Thymus (tissue), 11 donors: Measurements from ENCODE around the gene LYZL4. TPM values are rescaled to one million over a fixed set of nuclear protein-coding genes. Genes with fewer than 3 reads are reported as not detected.

Source experiments
- DNase-seq, 9 donors: peaks; one replicate each; pipeline ENCODE4 v3.0.0-alpha.2; 2013; ENCODE audit warnings: low spot score in 9 of 9, low read depth in 6 of 9, missing footprints in 1 of 9
- H3K27ac ChIP-seq, 2 donors: one replicate each; pipeline ENCODE4 v1.5.1; 2013; ENCODE audit warnings: control low read depth in 1 of 2, low read depth in 1 of 2, low read length in 1 of 2, mild to moderate bottlenecking in 1 of 2, moderate library complexity in 1 of 2
- H3K27me3 ChIP-seq, 2 donors: one replicate each; pipeline ENCODE4 v1.5.1; 2013; ENCODE audit warnings: low read length in 1 of 2; ENCODE audit not compliant: control insufficient read depth in 2 of 2, insufficient read depth in 1 of 2
- H3K36me3 ChIP-seq, 2 donors: one replicate each; pipeline ENCODE4 v1.5.1; 2013; ENCODE audit warnings: low read length in 1 of 2, mild to moderate bottlenecking in 1 of 2, moderate library complexity in 1 of 2; ENCODE audit not compliant: control insufficient read depth in 2 of 2, insufficient read depth in 2 of 2
- H3K4me1 ChIP-seq, 2 donors: one replicate each; pipeline ENCODE4 v1.5.1; 2013; ENCODE audit warnings: low read length in 2 of 2; ENCODE audit not compliant: control insufficient read depth in 2 of 2, insufficient read depth in 2 of 2
- H3K4me3 ChIP-seq, 2 donors: one replicate each; pipeline ENCODE4 v1.5.1; 2013; ENCODE audit warnings: low read length in 2 of 2, control low read depth in 1 of 2, mild to moderate bottlenecking in 1 of 2
- H3K9me3 ChIP-seq, 2 donors: one replicate each; pipeline ENCODE4 v1.5.1; 2013; ENCODE audit warnings: low read length in 1 of 2, mild to moderate bottlenecking in 1 of 2; ENCODE audit not compliant: control insufficient read depth in 2 of 2, insufficient read depth in 1 of 2
- WGBS: extraction: QIAGEN DNeasy Blood & Tissue Kit; methylation state at CpG from one replicate; pipeline ENCODE4 v1.1.7; 2013; 5-methylcytosine and 5-hydroxymethylcytosine counted together
- polyA plus RNA-seq: library from polyadenylated mRNA; stranded (reverse); fragments of 200-250 nt; gene quantifications from one replicate; pipeline ENCODE4 v1.2.3, GENCODE V29; 2013
- total RNA-seq: library from RNA; stranded (reverse); fragments of 120-200 nt; gene quantifications from one replicate; pipeline ENCODE4 v1.2.4, GENCODE V29; 2013
- donor health status: healthy.

The LYZL4 gene
- total and polyA plus RNA-seq, 2 donors, result 0.14 to 0.46 TPM

DNA sequence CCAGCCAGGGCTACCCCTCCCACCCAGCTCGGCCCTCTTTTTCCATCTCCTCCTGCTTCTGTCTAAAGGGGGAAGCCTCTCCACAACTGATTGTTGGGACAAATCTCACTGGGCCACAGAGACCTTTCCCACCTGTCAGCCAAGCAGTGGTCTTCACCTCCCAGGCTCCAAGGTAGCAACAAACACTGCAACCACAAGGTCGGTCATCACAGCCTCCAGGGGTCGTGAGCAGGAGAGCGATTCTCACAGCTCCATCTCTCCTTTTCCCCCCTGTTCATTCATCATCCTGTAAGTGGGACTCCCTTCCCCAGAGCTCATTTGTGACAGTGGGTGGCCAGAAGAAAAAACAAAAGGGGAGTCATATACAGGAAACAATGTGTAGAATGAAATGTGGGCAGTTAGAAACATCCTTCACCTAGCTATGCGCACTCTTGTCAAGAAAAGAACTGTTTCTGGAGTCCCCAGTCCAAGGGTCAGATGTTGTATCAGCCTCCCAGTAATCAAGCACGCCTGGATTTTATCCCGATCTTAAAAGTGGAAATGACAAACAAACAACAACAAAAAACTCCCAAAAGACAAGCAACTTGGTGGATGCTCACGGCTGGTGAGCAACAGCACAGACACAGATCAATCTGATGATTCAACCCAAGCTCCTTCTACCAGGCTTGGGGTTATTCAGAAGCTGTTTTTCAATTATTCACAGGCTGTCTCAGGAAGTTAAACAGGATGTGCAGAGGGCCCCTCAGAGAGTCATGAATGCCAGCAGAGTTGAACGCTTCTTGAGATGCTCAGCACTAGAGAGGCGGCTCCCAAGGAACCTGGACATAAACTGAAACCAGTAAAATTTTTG is 22.4 kb downstream of the LYZL4 start:
- DNase-seq, result peak in 7 of 9 donors; percentile 12 to 80 (median 43)
- H3K27ac ChIP-seq, result peak overlapping the region; percentile 61 to 86
- no peaks in the 10 kb centered on the region for H3K27me3 ChIP-seq
- no peak overlapping the region for H3K4me3 ChIP-seq
- peaks cover 2 to 42% of the 10 kb centered on the region in 2 donors for H3K4me1 ChIP-seq
- H3K9me3 ChIP-seq, result no peaks in the 10 kb centered on the region
- no peaks in the 10 kb centered on the region for H3K36me3 ChIP-seq
- WGBS, result 58% methylated on average over 10 of the region's 10 CpGs

GRCh38 chr3:42381551-42382082 is 28.8 kb downstream of the LYZL4 start:
- no peaks in the 10 kb centered on the region for H3K27me3 ChIP-seq
- 97% methylated on average over 6 of the region's 6 CpGs for WGBS

DNA sequence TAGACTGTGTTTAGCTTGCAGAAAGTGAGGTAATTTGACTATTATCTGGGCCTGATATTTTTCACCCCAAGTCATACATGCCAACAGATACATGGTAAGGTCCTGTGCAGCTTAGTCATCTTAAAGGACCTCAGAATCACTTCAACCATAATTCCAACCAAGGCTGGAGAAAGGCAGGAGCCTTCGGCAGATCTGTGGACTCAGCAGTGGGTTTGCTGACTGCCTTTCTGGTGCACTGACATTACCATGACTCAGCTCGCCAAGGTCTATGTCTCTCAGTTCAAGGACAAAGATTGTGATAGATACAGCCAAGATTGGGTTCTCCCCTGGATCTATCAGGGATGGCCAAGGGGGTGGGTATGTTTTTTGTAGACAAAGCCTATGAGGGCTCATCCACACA is 32.7 kb downstream of the LYZL4 start:
- H3K9me3 ChIP-seq, result no peaks in the 10 kb centered on the region
- no peaks in the 10 kb centered on the region for H3K4me1 ChIP-seq
- over 99% methylated on average over 2 of the region's 2 CpGs for WGBS

More at GRCh38 chr3:42381551-42382082, 28.8 kb downstream of the LYZL4 start:
- H3K36me3 ChIP-seq, result no peaks in the 10 kb centered on the region
- H3K4me1 ChIP-seq, result no peaks in the 10 kb centered on the region
- no peak for DNase-seq
- no peak overlapping the region for H3K27ac ChIP-seq
- H3K9me3 ChIP-seq, result no peaks in the 10 kb centered on the region
- H3K4me3 ChIP-seq, result no peak overlapping the region

GRCh38 chr3:42376344-42376798 is 34.0 kb downstream of the LYZL4 start:
- H3K27ac ChIP-seq, result no peak overlapping the region
- no peaks in the 10 kb centered on the region for H3K9me3 ChIP-seq
- H3K27me3 ChIP-seq, result no peaks in the 10 kb centered on the region
- no peak overlapping the region for H3K4me3 ChIP-seq
- no peaks in the 10 kb centered on the region for H3K4me1 ChIP-seq
- 40% methylated on average over 4 of the region's 4 CpGs for WGBS
- DNase-seq, result no peak
- H3K36me3 ChIP-seq, result no peaks in the 10 kb centered on the region

More for the DNA sequence above, 32.7 kb downstream of the LYZL4 start:
- H3K36me3 ChIP-seq, result no peaks in the 10 kb centered on the region
- no peaks in the 10 kb centered on the region for H3K27me3 ChIP-seq
- H3K27ac ChIP-seq, result no peak overlapping the region
- no peak for DNase-seq
- H3K4me3 ChIP-seq, result no peak overlapping the region

DNA sequence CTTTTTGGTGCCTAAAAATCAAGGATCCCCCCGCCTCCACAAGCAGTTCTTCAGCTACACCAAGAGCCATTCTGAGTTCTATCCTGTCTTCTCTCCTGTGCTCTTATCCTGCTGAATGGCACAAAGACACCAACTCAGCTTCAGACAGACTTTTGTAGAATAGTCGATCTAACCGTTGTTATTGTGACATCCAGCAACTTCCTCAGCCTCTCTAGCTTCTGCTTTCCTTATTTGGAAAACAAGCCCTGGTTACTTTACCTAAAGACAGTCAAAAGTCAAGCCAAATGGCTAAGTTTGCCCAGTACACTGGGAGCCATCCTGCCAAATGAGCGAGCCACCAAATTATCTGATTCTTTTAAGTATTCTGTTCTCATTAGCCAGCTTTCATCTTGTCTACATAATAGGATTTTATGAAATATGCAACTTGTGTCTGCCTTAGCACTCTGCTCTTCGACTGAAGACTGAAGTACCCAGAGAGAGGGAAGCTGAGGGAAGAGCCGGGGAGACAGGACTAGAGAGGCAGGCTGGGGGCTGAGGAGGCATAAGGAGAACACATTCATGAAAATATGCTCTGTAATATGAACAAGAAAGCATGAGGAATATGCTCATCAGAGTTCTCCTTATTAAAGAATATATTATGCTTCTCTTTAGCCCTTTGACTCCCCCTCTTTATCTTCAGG is 35.1 kb downstream of the LYZL4 start:
- no peaks in the 10 kb centered on the region for H3K4me1 ChIP-seq
- no peaks in the 10 kb centered on the region for H3K36me3 ChIP-seq
- no peak overlapping the region for H3K4me3 ChIP-seq
- H3K9me3 ChIP-seq, result no peaks in the 10 kb centered on the region
- no peaks in the 10 kb centered on the region for H3K27me3 ChIP-seq
- WGBS, result 71% methylated on average over 6 of the region's 6 CpGs
- DNase-seq, result no peak
- H3K27ac ChIP-seq, result no peak overlapping the region

DNA sequence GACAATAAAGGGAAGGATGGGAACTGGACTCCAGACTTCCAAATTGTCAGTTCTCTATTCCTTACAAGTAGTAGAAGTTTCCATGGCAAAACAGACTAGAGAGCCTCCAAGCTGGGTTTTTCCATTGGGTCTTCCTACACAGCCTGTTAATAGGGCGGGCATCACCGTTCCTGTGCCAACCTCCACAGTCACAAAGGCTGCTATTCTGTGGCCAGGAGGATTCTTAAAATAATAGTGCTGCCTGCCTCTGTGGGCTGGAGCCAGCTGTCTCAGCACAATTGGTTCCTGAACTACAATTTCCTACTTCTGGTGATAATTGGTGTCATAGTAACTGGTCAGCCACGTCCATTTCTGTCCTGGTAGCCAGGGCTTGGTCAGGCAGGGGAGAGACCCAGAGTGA is 38.6 kb downstream of the LYZL4 start:
- Histone ChIP-seq H3K27ac (no peak overlapping the region), H3K36me3 (no peaks in the 10 kb centered on the region), H3K4me3 (no peak overlapping the region), H3K4me1 (peaks cover 0 to 6% of the 10 kb centered on the region in 2 donors), H3K9me3 (no peaks in the 10 kb centered on the region), H3K27me3 (no peaks in the 10 kb centered on the region)
- 92% methylated on average over 3 of the region's 3 CpGs for WGBS
- DNase-seq, result no peak

DNA sequence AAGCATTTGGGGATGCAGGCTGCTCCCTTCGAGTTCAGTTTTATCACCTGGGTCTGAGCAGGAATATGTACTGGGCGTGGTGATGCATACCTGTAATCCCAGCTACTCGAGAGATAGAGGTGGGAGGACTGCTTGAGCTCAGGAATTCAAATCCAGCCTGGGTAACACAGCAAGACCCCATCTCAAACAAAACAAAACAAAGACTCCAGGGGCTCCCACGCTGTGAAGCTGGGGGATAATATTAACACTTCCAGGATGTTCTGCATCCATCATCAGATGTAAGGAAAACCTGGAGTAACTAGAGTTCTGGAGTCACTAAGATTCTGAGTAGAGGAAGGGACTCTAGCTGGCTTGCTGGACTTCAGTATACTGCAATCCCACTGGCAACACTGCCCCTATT is 40.6 kb downstream of the LYZL4 start:
- no peaks in the 10 kb centered on the region for H3K9me3 ChIP-seq
- H3K36me3 ChIP-seq, result no peaks in the 10 kb centered on the region
- H3K27me3 ChIP-seq, result no peaks in the 10 kb centered on the region
- no peak for DNase-seq
- H3K27ac ChIP-seq, result no peak overlapping the region
- peaks cover 0 to 6% of the 10 kb centered on the region in 2 donors for H3K4me1 ChIP-seq
- no peak overlapping the region for H3K4me3 ChIP-seq
- WGBS, result 93% methylated on average over 4 of the region's 4 CpGs

DNA sequence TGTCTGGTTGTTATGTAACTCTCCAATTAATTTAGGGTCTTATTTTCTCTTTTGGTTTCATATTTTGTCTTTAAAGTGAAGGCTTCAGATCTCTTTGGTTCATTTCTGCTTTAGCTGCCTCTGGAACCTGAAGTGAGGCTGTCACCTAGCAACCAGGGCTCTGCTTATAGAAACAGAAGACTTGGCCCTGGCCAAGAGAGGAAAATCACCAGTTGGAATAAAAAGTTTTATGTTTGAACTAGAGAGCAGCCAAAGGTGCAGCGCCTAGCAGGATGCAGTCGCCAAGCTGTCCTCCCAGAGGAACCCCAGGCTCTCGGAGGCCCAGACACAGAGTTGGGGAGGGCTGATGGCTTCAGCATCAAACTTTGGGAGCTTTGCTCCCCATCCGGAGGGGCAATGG is 41.1 kb downstream of the LYZL4 start:
- H3K4me3 ChIP-seq, result no peak overlapping the region
- H3K36me3 ChIP-seq, result no peaks in the 10 kb centered on the region
- 85% methylated on average over 4 of the region's 4 CpGs for WGBS
- no peaks in the 10 kb centered on the region for H3K9me3 ChIP-seq
- no peaks in the 10 kb centered on the region for H3K27me3 ChIP-seq
- no peak overlapping the region for H3K27ac ChIP-seq
- peak in 1 of 9 donors; percentile 63 for DNase-seq
- H3K4me1 ChIP-seq, result peaks cover 0 to 6% of the 10 kb centered on the region in 2 donors

- Histone ChIP-seq H3K4me1 (peaks cover 0 to 6% of the 10 kb centered on the region in 2 donors), H3K27ac (no peak overlapping the region), H3K9me3 (no peaks in the 10 kb centered on the region), H3K27me3 (no peaks in the 10 kb centered on the region), H3K36me3 (no peaks in the 10 kb centered on the region), H3K4me3 (no peak overlapping the region)
- 80% methylated on average over 1 of the region's 1 CpG for WGBS
- DNase-seq, result no peak
These were observed 41.5 kb downstream of the LYZL4 start for GRCh38 chr3:42368861-42369260.
